ENCODE data around the gene UBR4. TPM values are rescaled to one million over a fixed set of nuclear protein-coding genes. Genes with fewer than 3 reads are reported as not detected.
"Not testable (repeated sequence)": the region's sequence is repeated elsewhere in the genome, so short reads cannot be mapped to it uniquely, and the experiment has no call there.

The UBR4 gene
- total RNA-seq, 1 experiment from 2014 or later, result 66.5 TPM

- no peak for DNase-seq (ENCODE audit: low spot score)
Observed at GRCh38 chr1:19220080-19220846, 10.2 kb upstream of the UBR4 start.

GRCh38 chr1:19219451-19219850 is 9.4 kb upstream of the UBR4 start:
- DNase-seq (ENCODE audit: low spot score), result no peak

GRCh38 chr1:19216585-19216984 is 6.5 kb upstream of the UBR4 start:
- not testable (repeated sequence) for DNase-seq (ENCODE audit: low spot score)

GRCh38 chr1:19213580-19213979 is 3.5 kb upstream of the UBR4 start:
- no peak for DNase-seq (ENCODE audit: low spot score)

- DNase-seq (ENCODE audit: low spot score), result no peak
Observed at GRCh38 chr1:19212167-19212566, 2.1 kb upstream of the UBR4 start.

GRCh38 chr1:19210772-19211549 is 895 bp upstream of the UBR4 start:
- DNase-seq (ENCODE audit: low spot score), result no peak

- peak; percentile 26 for DNase-seq (ENCODE audit: low spot score)
Observed at GRCh38 chr1:19209439-19209989, 552 bp downstream of the UBR4 start.

- DNase-seq (ENCODE audit: low spot score), result peak; percentile 27
Observed at GRCh38 chr1:19208710-19209438, 1.2 kb downstream of the UBR4 start.

- DNase-seq (ENCODE audit: low spot score), result no peak
Observed at GRCh38 chr1:19206947-19207346, 3.1 kb downstream of the UBR4 start.

GRCh38 chr1:19205845-19206244 is 4.2 kb downstream of the UBR4 start:
- no peak for DNase-seq (ENCODE audit: low spot score)

- no peak for DNase-seq (ENCODE audit: low spot score)
Observed at GRCh38 chr1:19205403-19205802, 4.7 kb downstream of the UBR4 start.

- DNase-seq (ENCODE audit: low spot score), result no peak
Observed at GRCh38 chr1:19204446-19205266, 5.4 kb downstream of the UBR4 start.

GRCh38 chr1:19203440-19203839 is 6.6 kb downstream of the UBR4 start:
- peak; percentile 53 for DNase-seq (ENCODE audit: low spot score)

- no peak for DNase-seq (ENCODE audit: low spot score)
Observed at GRCh38 chr1:19202396-19202795, 7.7 kb downstream of the UBR4 start.

- no peak for DNase-seq (ENCODE audit: low spot score)
Observed at GRCh38 chr1:19199969-19200604, 10.0 kb downstream of the UBR4 start.

GRCh38 chr1:19199329-19199968 is 10.6 kb downstream of the UBR4 start:
- no peak for DNase-seq (ENCODE audit: low spot score)

GRCh38 chr1:19198820-19199219 is 11.2 kb downstream of the UBR4 start:
- no peak for DNase-seq (ENCODE audit: low spot score)

- DNase-seq (ENCODE audit: low spot score), result no peak
Observed at GRCh38 chr1:19197845-19198244, 12.2 kb downstream of the UBR4 start.

GRCh38 chr1:19196331-19196730 is 13.7 kb downstream of the UBR4 start:
- DNase-seq (ENCODE audit: low spot score), result no peak

GRCh38 chr1:19193004-19193403 is 17.1 kb downstream of the UBR4 start:
- DNase-seq (ENCODE audit: low spot score), result no peak

All from A172 (cell line).